Caco-2 (cell line): Measurements from ENCODE around the gene RAB11FIP4. TPM values are rescaled to one million over a fixed set of nuclear protein-coding genes. Genes with fewer than 3 reads are reported as not detected.

Experiments used
- BruUV-seq: library from RNA; stranded (reverse); fragments of 400-500 nt; replicated peaks from 2 replicates; lab custom pipeline; 2021; lab: Mats Ljungman, UMichigan
- CTCF ChIA-PET: fragments of 300-600 bp; sonication (Branson Sonifier 250); formaldehyde crosslinking; loops from one replicate; lab custom pipeline; 2022; ENCODE audit warnings: antibody characterized with exemption; lab: Charles Lee
- POLR2A ChIA-PET: fragments of 300-600 bp; sonication (Branson Sonifier 250); formaldehyde crosslinking; loops from one replicate; lab custom pipeline; 2022; ENCODE audit warnings: antibody characterized with exemption; lab: Charles Lee
- DNase-seq, 2 experiments: peaks; one replicate each; pipeline versions ENCODE4 v3.0.0 to v3.0.0-alpha.2; 2020 to 2022
- H3K27me3 ChIP-seq: replicated peaks from 2 replicates; pipeline ENCODE4 v1.6.0; 2011; ENCODE audit warnings: low read length; ENCODE audit not compliant: control insufficient read depth, insufficient read depth
- H3K36me3 ChIP-seq: 2 replicates; pipeline ENCODE4 v1.5.1; 2011; ENCODE audit warnings: low read length; ENCODE audit not compliant: control insufficient read depth, insufficient read depth
- H3K4me1 ChIP-seq: fragments of 250-450 bp; sonication (Bioruptor Pico); 2 replicates; pipeline ENCODE4 v1.5.1; 2020; ENCODE audit warnings: mild to moderate bottlenecking
- H3K4me3 ChIP-seq: 2 replicates; pipeline ENCODE4 v1.5.1; 2011; ENCODE audit warnings: low read depth, mild to moderate bottlenecking, control low read depth, low read length
- H3K9me3 ChIP-seq: fragments of 250-450 bp; sonication (Bioruptor Pico); 2 replicates; pipeline ENCODE4 v1.5.1; 2020; ENCODE audit warnings: mild to moderate bottlenecking, moderate library complexity
- H3K27ac Mint-ChIP-seq: one replicate; pipeline ENCODE4 v1.8.0; 2022; ENCODE audit warnings: mixed read lengths; ENCODE audit not compliant: unreplicated experiment
- H3K27me3 Mint-ChIP-seq: one replicate; pipeline ENCODE4 v1.8.0; 2022; ENCODE audit warnings: mixed read lengths; ENCODE audit not compliant: insufficient read depth, unreplicated experiment
- H3K36me3 Mint-ChIP-seq: one replicate; pipeline ENCODE4 v1.8.0; 2022; ENCODE audit warnings: mild to moderate bottlenecking, mixed read lengths; ENCODE audit not compliant: insufficient read depth, unreplicated experiment
- H3K4me1 Mint-ChIP-seq: one replicate; pipeline ENCODE4 v1.8.0; 2022; ENCODE audit warnings: low read depth, mixed read lengths; ENCODE audit not compliant: unreplicated experiment
- H3K4me3 Mint-ChIP-seq: one replicate; pipeline ENCODE4 v1.8.0; 2022; ENCODE audit warnings: mild to moderate bottlenecking, moderate library complexity, mixed read lengths; ENCODE audit not compliant: unreplicated experiment
- H3K9me3 Mint-ChIP-seq: one replicate; pipeline ENCODE4 v1.8.0; 2022; ENCODE audit warnings: mixed read lengths; ENCODE audit not compliant: unreplicated experiment
- CTCF ChIP-seq, 2 experiments: fragments of 200-600 bp in 1 of 2; IDR thresholded peaks; 1 replicate in 1 of 2; 2 replicates in 1 of 2; pipeline versions ENCODE4 v1.5.1 to v1.8.0; 2011 to 2022; ENCODE audit warnings: antibody characterized with exemption in 1 of 2, control low read depth in 1 of 2, inconsistent platforms in 1 of 2, low read depth in 1 of 2, low read length in 1 of 2, mild to moderate bottlenecking in 1 of 2, moderate library complexity in 1 of 2; ENCODE audit not compliant: insufficient read depth in 1 of 2, severe bottlenecking in 1 of 2, unreplicated experiment in 1 of 2
- intact Hi-C: fragments of 100-400 bp; cut with micrococcal nuclease; formaldehyde crosslinking; loops from one replicate; pipeline ENCODE4 v1.10.0; 2022; ENCODE audit not compliant: unreplicated experiment
- total RNA-seq: library from RNA; stranded (reverse); gene quantifications from 2 replicates; pipeline ENCODE4 v1.2.3, GENCODE V29; 2022

RAB11FIP4 gene
- total RNA-seq, 1 experiment from 2014 or later: 90.3 TPM

GRCh38 chr17:31456814-31457213, 65.3 kb downstream of the RAB11FIP4 start:
- DNase-seq: peak; percentile 63 to 74
- ChIA-PET POLR2A (interaction anchor here (0.5 to 2.1 kb wide), 4 partner anchors 27 to 42 kb away, joined by 3 to 17 read pairs (median 6); no protein-coding TSS in a partner anchor), CTCF (interaction anchor here (0.6 to 2.0 kb wide), 6 partner anchors 18 to 61 kb away, joined by 4 to 12 read pairs (median 5); no protein-coding TSS in a partner anchor)
- intact Hi-C loops: loop anchor here (1.0 to 2.0 kb wide), 2 partner anchors 18 to 30 kb away; no protein-coding TSS in a partner anchor
- H3K4me3 ChIP-seq: 0 out of 2 replicates have a peak overlapping the region, but pooled peaks have one; percentile 6
- Mint-ChIP-seq H3K4me3 (peak overlapping the region; percentile 56), H3K4me1 (peaks cover 43% of the 10 kb centered on the region), H3K27me3 (no peaks in the 10 kb centered on the region), H3K36me3 (no peaks in the 10 kb centered on the region), H3K27ac (peak overlapping the region; percentile 87), H3K9me3 (no peaks in the 10 kb centered on the region)
- no peaks in the 10 kb centered on the region for H3K27me3 ChIP-seq
- TF ChIP-seq CTCF (IDR thresholded peaks at IDR 0.05; ENCODE audit: insufficient read depth in 1 of 2, low read depth in 1 of 2, low read length in 1 of 2, severe bottlenecking in 1 of 2, unreplicated experiment in 1 of 2): no peak
- no peaks in the 10 kb centered on the region for H3K9me3 ChIP-seq
- peaks cover 63% of the 10 kb centered on the region for H3K4me1 ChIP-seq
- H3K36me3 ChIP-seq: no peaks in the 10 kb centered on the region
- TSS peak; percentile 93 for BruUV-seq

- ChIA-PET CTCF (interaction anchor here (0.6 to 1.6 kb wide), 5 partner anchors 19 to 60 kb away, joined by 4 to 12 read pairs (median 5); no protein-coding TSS in a partner anchor), POLR2A (interaction anchor here (0.5 to 2.1 kb wide), 4 partner anchors 26 to 41 kb away, joined by 3 to 17 read pairs (median 6); no protein-coding TSS in a partner anchor)
- no peaks in the 10 kb centered on the region for H3K27me3 Mint-ChIP-seq
- no peaks in the 10 kb centered on the region for H3K36me3 ChIP-seq
- no peaks in the 10 kb centered on the region for H3K27me3 ChIP-seq
- no peaks in the 10 kb centered on the region for H3K36me3 Mint-ChIP-seq
- H3K4me1 ChIP-seq: peaks cover 55% of the 10 kb centered on the region
- peak overlapping the region; percentile 87 for H3K27ac Mint-ChIP-seq
- 0 out of 2 replicates have a peak overlapping the region, but pooled peaks have one; percentile 6 for H3K4me3 ChIP-seq
- TF ChIP-seq CTCF (IDR thresholded peaks at IDR 0.05; ENCODE audit: insufficient read depth in 1 of 2, low read depth in 1 of 2, low read length in 1 of 2, severe bottlenecking in 1 of 2, unreplicated experiment in 1 of 2): no peak
- BruUV-seq: TSS peak; percentile 83
- H3K9me3 Mint-ChIP-seq: no peaks in the 10 kb centered on the region
- H3K4me3 Mint-ChIP-seq: peak overlapping the region; percentile 56
- DNase-seq: peak; percentile 89 to 95
- H3K4me1 Mint-ChIP-seq: peaks cover 35% of the 10 kb centered on the region
- intact Hi-C loops: loop anchor here (1.0 to 2.0 kb wide), 2 partner anchors 17 to 30 kb away; no protein-coding TSS in a partner anchor
- H3K9me3 ChIP-seq: no peaks in the 10 kb centered on the region
These were observed 66.1 kb downstream of the RAB11FIP4 start for GRCh38 chr17:31457391-31458234.

- Mint-ChIP-seq H3K27ac (peak overlapping the region; percentile 50), H3K9me3 (no peaks in the 10 kb centered on the region), H3K27me3 (no peaks in the 10 kb centered on the region), H3K4me3 (no peak overlapping the region), H3K36me3 (no peaks in the 10 kb centered on the region), H3K4me1 (peaks cover 33% of the 10 kb centered on the region)
- no peak overlapping the region for H3K4me3 ChIP-seq
- no TSS peak for BruUV-seq
- ChIA-PET POLR2A (interaction anchor here (2.1 kb wide), 1 partner anchor 29 kb away, joined by 17 read pairs; no protein-coding TSS in a partner anchor), CTCF (interaction anchor here (0.8 kb wide), 1 partner anchor 15 kb away, joined by 3 read pairs; no protein-coding TSS in a partner anchor)
- peaks cover 51% of the 10 kb centered on the region for H3K4me1 ChIP-seq
- no peaks in the 10 kb centered on the region for H3K36me3 ChIP-seq
- no peaks in the 10 kb centered on the region for H3K9me3 ChIP-seq
- no peak for TF ChIP-seq CTCF (IDR thresholded peaks at IDR 0.05; ENCODE audit: insufficient read depth in 1 of 2, low read depth in 1 of 2, low read length in 1 of 2, severe bottlenecking in 1 of 2, unreplicated experiment in 1 of 2)
- no peaks in the 10 kb centered on the region for H3K27me3 ChIP-seq
- DNase-seq: no peak
- intact Hi-C loops: no loop called here
These were observed 67.4 kb downstream of the RAB11FIP4 start for GRCh38 chr17:31458829-31459228.
